ENCODE data around the gene ZFYVE27.

ZFYVE27 gene

DNA sequence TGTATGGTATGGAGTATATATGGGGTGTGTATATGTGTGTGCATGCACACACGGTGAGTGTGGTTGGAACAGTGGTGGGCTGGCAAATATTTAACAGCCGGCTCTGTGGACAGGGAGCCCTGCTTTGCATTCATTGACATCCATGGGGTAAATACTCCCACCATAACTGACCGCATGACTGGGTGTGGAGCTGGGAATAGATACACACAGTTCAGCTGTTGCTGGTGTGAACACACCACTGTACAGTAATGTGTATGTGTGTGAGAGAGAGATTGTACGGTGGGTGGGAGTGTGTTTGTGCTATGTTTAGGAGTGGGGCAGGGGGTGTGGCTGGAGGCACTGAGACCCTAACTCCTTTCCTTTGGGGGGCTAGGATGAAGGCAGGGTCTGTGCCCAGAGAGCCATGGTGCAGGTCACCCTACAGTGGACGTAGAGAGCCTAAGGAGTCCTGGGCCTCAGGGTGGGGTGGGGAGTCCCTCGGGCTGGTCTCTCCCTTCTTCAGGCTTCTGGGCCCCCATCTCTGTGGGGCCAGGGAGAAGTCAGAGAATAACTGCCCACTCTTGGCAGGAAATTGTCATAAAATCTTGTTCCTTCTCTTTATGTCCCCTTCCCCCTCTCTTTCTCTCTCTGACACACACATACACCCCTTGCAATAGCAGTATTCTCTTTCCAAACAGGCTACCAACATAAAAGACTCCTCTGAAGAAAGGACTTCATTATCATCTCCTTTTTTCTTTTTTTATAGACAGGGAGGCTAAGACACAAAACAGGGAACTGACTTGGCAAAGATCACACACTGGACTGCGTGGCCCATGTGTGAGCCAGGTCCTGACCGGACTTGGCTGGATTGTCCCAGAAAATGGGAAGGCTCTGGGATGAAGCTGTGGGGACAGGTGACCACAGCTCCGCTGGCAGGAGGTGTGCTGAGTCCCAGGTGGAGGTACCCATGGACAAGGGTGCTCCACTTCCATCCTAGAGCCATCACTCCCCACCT is 31.7 kb downstream of the ZFYVE27 start:
- Histone ChIP-seq H3K9me3 (ENCODE audit: control insufficient read depth, insufficient read depth, low read depth, low read length) (no peaks in the 10 kb centered on the region), H3K36me3 (ENCODE audit: control insufficient read depth in 2 of 2, insufficient read depth in 1 of 2, low read length in 2 of 2) (no peaks in the 10 kb centered on the region), H3K4me1 (ENCODE audit: control insufficient read depth, insufficient read depth, low read length) (no peaks in the 10 kb centered on the region), H3K27ac (ENCODE audit: extremely low read depth, low read depth, low read length) (no peak overlapping the region), H3K4me3 (ENCODE audit: low read depth, low read length) (no peak overlapping the region)
- POLR2A ChIA-PET = no interaction called here
- CTCF ChIA-PET = interaction anchor here (0.6 to 1.3 kb wide), 2 partner anchors 27 to 82 kb away, joined by 3 read pairs; no protein-coding TSS in a partner anchor
- TF ChIP-seq, protein P1, sequence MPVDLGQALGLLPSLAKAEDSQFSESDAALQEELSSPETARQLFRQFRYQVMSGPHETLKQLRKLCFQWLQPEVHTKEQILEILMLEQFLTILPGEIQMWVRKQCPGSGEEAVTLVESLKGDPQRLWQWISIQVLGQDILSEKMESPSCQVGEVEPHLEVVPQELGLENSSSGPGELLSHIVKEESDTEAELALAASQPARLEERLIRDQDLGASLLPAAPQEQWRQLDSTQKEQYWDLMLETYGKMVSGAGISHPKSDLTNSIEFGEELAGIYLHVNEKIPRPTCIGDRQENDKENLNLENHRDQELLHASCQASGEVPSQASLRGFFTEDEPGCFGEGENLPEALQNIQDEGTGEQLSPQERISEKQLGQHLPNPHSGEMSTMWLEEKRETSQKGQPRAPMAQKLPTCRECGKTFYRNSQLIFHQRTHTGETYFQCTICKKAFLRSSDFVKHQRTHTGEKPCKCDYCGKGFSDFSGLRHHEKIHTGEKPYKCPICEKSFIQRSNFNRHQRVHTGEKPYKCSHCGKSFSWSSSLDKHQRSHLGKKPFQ (tag by site-specific recombination; IDR thresholded peaks at IDR 0.05) = peak; percentile 78
- TF ChIP-seq, protein P2, sequence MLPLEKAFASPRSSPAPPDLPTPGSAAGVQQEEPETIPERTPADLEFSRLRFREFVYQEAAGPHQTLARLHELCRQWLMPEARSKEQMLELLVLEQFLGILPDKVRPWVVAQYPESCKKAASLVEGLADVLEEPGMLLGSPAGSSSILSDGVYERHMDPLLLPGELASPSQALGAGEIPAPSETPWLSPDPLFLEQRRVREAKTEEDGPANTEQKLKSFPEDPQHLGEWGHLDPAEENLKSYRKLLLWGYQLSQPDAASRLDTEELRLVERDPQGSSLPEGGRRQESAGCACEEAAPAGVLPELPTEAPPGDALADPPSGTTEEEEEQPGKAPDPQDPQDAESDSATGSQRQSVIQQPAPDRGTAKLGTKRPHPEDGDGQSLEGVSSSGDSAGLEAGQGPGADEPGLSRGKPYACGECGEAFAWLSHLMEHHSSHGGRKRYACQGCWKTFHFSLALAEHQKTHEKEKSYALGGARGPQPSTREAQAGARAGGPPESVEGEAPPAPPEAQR (tag by site-specific recombination; IDR thresholded peaks at IDR 0.05) = no peak

DNA sequence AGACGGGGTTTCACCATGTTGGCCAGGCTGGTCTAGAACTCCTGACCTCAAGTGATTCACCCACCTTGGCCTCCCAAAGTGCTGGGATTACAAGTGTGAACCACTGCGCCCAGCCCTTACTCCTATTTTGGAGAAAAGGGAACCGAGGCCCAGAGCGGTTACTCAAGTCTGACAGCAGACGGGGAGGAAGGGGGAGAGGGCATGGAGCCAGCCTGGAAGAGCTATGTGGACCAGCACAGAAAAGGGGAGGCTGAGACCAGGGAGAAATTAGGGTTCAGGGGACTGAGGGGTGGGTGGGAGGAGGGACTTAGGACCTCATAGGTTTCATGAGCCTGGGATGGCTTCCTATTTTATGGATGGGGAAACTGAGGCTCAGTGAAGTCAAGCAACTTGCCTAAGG is 33.3 kb downstream of the ZFYVE27 start:
- H3K27ac ChIP-seq (ENCODE audit: extremely low read depth, low read depth, low read length) = no peak overlapping the region
- no peaks in the 10 kb centered on the region for H3K9me3 ChIP-seq (ENCODE audit: control insufficient read depth, insufficient read depth, low read depth, low read length)
- TF ChIP-seq SP7 (tag by site-specific recombination; IDR thresholded peaks at IDR 0.05) (no peak), ZFP41 (tag by site-specific recombination; IDR thresholded peaks at IDR 0.05; ENCODE audit: borderline replicate concordance) (no peak), ZNF830 (tag by site-specific recombination; IDR thresholded peaks at IDR 0.05; ENCODE audit: low read depth) (no peak), ZFP3 (tag by site-specific recombination; IDR thresholded peaks at IDR 0.05; ENCODE audit: low read depth) (no peak), ZBTB20 (tag by site-specific recombination; IDR thresholded peaks at IDR 0.05) (no peak), ZNF658 (tag by site-specific recombination; IDR thresholded peaks at IDR 0.05) (no peak), MEIS1 (CRISPR knock-in tag; IDR thresholded peaks at IDR 0.05; ENCODE audit: borderline replicate concordance) (no peak), SCRT2 (tag by site-specific recombination; IDR thresholded peaks at IDR 0.05) (no peak), ZNF600 (tag by site-specific recombination; IDR thresholded peaks at IDR 0.05) (no peak), ZNF521 (tag by site-specific recombination; IDR thresholded peaks at IDR 0.05) (no peak), ZNF561 (tag by site-specific recombination; IDR thresholded peaks at IDR 0.05; ENCODE audit: borderline replicate concordance) (no peak), ZNF514 (tag by site-specific recombination; IDR thresholded peaks at IDR 0.05) (no peak), ZNF146 (tag by site-specific recombination; IDR thresholded peaks at IDR 0.05) (no peak)
- TF ChIP-seq, protein P3, sequence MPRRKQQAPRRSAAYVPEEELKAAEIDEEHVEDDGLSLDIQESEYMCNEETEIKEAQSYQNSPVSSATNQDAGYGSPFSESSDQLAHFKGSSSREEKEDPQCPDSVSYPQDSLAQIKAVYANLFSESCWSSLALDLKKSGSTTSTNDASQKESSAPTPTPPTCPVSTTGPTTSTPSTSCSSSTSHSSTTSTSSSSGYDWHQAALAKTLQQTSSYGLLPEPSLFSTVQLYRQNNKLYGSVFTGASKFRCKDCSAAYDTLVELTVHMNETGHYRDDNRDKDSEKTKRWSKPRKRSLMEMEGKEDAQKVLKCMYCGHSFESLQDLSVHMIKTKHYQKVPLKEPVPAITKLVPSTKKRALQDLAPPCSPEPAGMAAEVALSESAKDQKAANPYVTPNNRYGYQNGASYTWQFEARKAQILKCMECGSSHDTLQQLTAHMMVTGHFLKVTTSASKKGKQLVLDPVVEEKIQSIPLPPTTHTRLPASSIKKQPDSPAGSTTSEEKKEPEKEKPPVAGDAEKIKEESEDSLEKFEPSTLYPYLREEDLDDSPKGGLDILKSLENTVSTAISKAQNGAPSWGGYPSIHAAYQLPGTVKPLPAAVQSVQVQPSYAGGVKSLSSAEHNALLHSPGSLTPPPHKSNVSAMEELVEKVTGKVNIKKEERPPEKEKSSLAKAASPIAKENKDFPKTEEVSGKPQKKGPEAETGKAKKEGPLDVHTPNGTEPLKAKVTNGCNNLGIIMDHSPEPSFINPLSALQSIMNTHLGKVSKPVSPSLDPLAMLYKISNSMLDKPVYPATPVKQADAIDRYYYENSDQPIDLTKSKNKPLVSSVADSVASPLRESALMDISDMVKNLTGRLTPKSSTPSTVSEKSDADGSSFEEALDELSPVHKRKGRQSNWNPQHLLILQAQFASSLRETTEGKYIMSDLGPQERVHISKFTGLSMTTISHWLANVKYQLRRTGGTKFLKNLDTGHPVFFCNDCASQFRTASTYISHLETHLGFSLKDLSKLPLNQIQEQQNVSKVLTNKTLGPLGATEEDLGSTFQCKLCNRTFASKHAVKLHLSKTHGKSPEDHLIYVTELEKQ (tag by site-specific recombination; IDR thresholded peaks at IDR 0.05; ENCODE audit: borderline replicate concordance) = no peak
- TF ChIP-seq, protein P4, sequence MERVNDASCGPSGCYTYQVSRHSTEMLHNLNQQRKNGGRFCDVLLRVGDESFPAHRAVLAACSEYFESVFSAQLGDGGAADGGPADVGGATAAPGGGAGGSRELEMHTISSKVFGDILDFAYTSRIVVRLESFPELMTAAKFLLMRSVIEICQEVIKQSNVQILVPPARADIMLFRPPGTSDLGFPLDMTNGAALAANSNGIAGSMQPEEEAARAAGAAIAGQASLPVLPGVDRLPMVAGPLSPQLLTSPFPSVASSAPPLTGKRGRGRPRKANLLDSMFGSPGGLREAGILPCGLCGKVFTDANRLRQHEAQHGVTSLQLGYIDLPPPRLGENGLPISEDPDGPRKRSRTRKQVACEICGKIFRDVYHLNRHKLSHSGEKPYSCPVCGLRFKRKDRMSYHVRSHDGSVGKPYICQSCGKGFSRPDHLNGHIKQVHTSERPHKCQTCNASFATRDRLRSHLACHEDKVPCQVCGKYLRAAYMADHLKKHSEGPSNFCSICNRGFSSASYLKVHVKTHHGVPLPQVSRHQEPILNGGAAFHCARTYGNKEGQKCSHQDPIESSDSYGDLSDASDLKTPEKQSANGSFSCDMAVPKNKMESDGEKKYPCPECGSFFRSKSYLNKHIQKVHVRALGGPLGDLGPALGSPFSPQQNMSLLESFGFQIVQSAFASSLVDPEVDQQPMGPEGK (tag by site-specific recombination; IDR thresholded peaks at IDR 0.05) = no peak
- TF ChIP-seq, protein P5, sequence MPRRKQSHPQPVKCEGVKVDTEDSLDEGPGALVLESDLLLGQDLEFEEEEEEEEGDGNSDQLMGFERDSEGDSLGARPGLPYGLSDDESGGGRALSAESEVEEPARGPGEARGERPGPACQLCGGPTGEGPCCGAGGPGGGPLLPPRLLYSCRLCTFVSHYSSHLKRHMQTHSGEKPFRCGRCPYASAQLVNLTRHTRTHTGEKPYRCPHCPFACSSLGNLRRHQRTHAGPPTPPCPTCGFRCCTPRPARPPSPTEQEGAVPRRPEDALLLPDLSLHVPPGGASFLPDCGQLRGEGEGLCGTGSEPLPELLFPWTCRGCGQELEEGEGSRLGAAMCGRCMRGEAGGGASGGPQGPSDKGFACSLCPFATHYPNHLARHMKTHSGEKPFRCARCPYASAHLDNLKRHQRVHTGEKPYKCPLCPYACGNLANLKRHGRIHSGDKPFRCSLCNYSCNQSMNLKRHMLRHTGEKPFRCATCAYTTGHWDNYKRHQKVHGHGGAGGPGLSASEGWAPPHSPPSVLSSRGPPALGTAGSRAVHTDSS (tag by site-specific recombination; IDR thresholded peaks at IDR 0.05) = no peak
- TF ChIP-seq, protein P6, sequence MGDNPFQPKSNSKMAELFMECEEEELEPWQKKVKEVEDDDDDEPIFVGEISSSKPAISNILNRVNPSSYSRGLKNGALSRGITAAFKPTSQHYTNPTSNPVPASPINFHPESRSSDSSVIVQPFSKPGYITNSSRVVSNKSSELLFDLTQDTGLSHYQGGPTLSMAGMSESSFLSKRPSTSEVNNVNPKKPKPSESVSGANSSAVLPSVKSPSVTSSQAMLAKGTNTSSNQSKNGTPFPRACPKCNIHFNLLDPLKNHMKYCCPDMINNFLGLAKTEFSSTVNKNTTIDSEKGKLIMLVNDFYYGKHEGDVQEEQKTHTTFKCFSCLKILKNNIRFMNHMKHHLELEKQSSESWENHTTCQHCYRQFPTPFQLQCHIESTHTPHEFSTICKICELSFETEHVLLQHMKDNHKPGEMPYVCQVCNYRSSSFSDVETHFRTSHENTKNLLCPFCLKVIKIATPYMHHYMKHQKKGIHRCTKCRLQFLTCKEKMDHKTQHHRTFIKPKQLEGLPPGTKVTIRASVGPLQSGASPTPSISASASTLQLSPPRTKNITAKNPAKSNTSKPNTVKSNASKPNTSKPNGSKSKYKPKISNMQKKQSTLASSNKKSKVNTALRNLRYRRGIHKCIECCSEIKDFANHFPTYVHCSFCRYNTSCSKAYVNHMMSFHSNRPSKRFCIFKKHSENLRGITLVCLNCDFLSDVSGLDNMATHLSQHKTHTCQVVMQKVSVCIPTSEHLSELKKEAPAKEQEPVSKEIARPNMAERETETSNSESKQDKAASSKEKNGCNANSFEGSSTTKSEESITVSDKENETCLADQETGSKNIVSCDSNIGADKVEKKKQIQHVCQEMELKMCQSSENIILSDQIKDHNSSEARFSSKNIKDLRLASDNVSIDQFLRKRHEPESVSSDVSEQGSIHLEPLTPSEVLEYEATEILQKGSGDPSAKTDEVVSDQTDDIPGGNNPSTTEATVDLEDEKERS (tag by site-specific recombination; IDR thresholded peaks at IDR 0.05) = no peak
- no peaks in the 10 kb centered on the region for H3K36me3 ChIP-seq (ENCODE audit: control insufficient read depth in 2 of 2, insufficient read depth in 1 of 2, low read length in 2 of 2)
- POLR2A ChIA-PET = interaction anchor here (0.7 kb wide), 1 partner anchor 145 kb away, joined by 4 read pairs; no protein-coding TSS in a partner anchor
- CTCF ChIA-PET = interaction anchor here (0.8 to 1.1 kb wide), 2 partner anchors 68 to 133 kb away, joined by 3 to 4 read pairs; no protein-coding TSS in a partner anchor
- H3K4me1 ChIP-seq (ENCODE audit: control insufficient read depth, insufficient read depth, low read length) = no peaks in the 10 kb centered on the region
- H3K4me3 ChIP-seq (ENCODE audit: low read depth, low read length) = no peak overlapping the region

Data from HEK293 (cell line).